ENCODE results near the gene MTA1.

Gene MTA1

DNA sequence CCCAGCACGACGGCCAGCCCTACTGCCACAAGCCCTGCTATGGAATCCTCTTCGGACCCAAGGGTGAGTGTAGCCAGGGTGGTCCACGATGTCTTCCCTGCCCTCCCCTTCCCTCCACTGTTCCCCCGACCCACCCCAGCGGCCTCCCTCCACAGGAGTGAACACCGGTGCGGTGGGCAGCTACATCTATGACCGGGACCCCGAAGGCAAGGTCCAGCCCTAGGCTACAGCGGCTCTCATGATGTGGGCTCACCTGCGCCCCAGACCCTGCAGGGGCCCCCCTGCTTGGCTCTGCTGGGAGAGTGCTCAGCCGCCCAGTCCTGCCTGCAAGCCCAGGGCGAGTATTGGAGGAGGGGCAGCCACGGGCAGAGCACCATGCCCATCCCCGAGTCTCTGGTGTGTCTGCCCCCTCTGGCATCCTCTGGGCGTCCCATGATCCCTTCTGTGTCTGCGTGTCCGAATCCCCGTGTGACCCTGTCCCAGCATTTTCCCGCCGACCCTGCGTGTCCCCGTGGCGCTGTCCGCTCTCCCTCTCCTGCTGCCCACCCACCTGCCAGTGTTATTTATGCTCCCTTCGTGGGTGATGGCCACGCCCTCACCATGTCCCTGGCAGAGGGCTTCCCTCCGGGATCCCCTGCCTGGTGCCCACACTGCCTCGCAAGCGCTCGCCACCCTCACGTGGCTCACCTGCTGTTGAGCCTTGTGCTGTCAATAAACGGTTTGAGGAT lies 60.0 kb downstream of the MTA1 start:
- DNase-seq (ENCODE audit: low spot score), result no peak
- CTCF ChIA-PET, result no interaction called here
- TF ChIP-seq, protein P1, sequence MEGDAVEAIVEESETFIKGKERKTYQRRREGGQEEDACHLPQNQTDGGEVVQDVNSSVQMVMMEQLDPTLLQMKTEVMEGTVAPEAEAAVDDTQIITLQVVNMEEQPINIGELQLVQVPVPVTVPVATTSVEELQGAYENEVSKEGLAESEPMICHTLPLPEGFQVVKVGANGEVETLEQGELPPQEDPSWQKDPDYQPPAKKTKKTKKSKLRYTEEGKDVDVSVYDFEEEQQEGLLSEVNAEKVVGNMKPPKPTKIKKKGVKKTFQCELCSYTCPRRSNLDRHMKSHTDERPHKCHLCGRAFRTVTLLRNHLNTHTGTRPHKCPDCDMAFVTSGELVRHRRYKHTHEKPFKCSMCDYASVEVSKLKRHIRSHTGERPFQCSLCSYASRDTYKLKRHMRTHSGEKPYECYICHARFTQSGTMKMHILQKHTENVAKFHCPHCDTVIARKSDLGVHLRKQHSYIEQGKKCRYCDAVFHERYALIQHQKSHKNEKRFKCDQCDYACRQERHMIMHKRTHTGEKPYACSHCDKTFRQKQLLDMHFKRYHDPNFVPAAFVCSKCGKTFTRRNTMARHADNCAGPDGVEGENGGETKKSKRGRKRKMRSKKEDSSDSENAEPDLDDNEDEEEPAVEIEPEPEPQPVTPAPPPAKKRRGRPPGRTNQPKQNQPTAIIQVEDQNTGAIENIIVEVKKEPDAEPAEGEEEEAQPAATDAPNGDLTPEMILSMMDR (conservative IDR thresholded peaks at IDR 0.05; ENCODE audit: low read depth), result no peak
- peak overlapping the region; percentile 100 for H3K27ac ChIP-seq
- POLR2A ChIA-PET (ENCODE audit: low non-redundant PET), result no interaction called here

DNA sequence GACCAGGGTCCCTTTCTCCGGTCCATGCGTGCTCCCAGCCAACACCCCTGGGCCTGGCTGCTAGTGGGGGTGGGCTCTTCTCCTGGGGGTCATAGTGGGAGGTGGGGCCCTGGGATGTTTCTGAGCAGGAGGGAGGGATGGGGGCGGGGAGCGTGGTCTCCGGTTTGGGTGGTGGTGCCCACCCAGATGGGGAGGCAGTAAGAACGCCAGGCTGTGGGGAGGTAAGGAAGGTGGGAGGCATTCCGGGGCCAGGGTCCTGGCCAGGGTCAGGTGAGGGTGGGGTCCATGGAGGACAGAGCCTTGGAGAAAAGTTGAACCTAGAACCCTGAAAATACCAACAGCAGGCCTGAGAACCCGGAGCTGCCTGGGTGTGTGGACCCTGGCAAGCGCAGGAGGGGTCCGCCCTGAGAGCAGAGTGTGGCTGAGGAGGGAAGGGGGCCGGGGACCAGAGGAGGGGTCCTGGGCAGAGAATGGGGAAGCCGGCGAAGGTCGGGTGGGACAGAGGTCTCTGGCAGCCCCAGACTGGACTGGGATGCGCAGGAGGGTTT lies 60.6 kb downstream of the MTA1 start:
- ChIA-PET POLR2A (ENCODE audit: low non-redundant PET) (interaction anchor here (0.5 to 0.9 kb wide), 2 partner anchors 12 to 512 kb away, joined by 3 read pairs; no protein-coding TSS in a partner anchor), CTCF (interaction anchor here (0.6 to 2.7 kb wide), 19 partner anchors 8 to 940 kb away, joined by 3 to 24 read pairs (median 4); partner anchors contain the start of gene TMEM121)
- no peak for DNase-seq (ENCODE audit: low spot score)
- peak overlapping the region; percentile 100 for H3K27ac ChIP-seq
- TF ChIP-seq, protein P1 (conservative IDR thresholded peaks at IDR 0.05; ENCODE audit: low read depth), result no peak

DNA sequence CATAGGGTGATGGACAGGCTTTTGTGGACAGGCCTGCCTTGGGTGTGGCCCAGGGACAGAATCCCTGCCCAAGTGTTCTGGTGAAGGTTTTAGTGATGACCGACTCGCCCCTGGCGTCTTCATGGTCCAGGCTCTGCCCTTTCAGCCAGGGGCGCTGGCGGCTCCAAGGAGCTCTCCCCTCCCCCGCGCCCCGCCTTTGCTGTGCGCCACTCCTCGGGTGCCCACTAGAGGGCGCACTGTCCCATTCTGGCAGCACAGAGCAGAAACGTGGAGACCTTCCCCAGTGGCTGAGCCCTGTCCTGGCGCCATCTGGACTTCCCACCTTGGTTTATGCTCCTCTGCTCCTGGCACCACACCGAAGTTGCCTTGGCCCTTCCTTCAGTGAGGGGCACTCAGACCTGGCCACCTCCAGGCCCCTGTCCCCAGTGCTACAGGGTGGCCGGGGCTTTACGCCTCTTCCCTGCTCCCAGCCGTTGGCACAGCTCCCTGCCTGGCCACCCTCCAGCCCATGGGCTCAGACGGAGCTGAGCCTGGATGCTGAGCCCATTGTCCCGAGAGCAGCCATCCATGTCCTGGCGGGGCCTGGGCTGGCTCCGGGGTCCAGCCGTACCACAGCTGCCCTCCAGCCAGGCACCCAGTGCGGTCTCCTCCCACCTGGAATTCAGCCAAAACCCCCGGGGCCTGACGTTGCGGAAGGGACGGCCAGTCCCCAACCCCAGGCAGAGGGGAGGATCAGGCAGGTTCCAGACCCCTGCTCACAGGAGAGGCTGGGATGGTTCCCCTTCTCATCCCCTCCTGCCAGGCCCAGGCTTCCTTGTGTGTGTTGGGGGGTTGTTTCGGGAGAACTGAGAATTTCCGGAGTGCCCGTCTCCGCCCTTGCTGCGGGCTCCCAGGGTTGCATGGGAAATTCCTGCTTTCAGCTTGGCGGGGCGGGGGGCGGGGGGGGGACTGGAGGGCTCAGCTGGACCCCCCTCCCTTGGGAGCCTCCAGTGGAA lies 61.5 kb downstream of the MTA1 start:
- peak overlapping the region; percentile 100 for H3K27ac ChIP-seq
- ChIA-PET POLR2A (ENCODE audit: low non-redundant PET) (interaction anchor here (0.5 to 0.9 kb wide), 2 partner anchors 13 to 513 kb away, joined by 3 read pairs; no protein-coding TSS in a partner anchor), CTCF (interaction anchor here (0.6 to 2.7 kb wide), 20 partner anchors 9 to 939 kb away, joined by 3 to 24 read pairs (median 4); partner anchors contain the start of gene TMEM121)
- DNase-seq (ENCODE audit: low spot score), result peak; percentile 77
- TF ChIP-seq, protein P1 (conservative IDR thresholded peaks at IDR 0.05; ENCODE audit: low read depth), result peak; percentile 96

DNA sequence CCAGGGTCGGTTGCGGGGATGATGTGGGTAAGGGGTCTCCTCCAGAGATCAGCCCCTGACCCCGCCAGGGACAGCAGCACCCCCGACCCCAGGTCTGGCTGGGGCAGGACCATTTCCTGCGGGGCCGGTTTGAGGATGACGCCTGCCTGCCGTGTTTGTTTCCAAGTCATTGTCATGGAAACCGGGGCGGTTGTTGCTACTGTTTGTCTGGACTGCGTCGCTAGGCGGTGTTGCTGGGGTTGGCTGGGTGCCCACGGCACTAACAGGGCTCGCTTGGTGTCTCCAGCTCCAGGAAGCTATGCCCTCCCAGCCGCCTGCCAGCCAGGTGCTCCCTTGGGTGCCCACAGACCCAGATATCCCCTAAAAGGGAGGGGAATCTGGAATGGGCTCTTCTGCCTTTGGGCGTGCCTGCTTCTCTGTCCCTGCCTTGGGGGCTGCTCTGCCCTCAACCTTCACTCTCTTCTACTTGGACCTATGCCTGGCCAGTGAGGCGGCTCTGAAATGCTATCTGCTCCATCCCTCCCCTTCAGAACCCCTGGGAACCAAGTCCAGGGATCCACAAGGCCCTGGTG lies 62.3 kb downstream of the MTA1 start:
- H3K27ac ChIP-seq, result peak overlapping the region; percentile 100
- TF ChIP-seq, protein P1 (conservative IDR thresholded peaks at IDR 0.05; ENCODE audit: low read depth), result no peak
- POLR2A ChIA-PET (ENCODE audit: low non-redundant PET), result no interaction called here
- peak; percentile 93 for DNase-seq (ENCODE audit: low spot score)
- CTCF ChIA-PET, result interaction anchor here (0.7 to 2.7 kb wide), 5 partner anchors 8 to 51 kb away, joined by 3 to 24 read pairs (median 10); no protein-coding TSS in a partner anchor

DNA sequence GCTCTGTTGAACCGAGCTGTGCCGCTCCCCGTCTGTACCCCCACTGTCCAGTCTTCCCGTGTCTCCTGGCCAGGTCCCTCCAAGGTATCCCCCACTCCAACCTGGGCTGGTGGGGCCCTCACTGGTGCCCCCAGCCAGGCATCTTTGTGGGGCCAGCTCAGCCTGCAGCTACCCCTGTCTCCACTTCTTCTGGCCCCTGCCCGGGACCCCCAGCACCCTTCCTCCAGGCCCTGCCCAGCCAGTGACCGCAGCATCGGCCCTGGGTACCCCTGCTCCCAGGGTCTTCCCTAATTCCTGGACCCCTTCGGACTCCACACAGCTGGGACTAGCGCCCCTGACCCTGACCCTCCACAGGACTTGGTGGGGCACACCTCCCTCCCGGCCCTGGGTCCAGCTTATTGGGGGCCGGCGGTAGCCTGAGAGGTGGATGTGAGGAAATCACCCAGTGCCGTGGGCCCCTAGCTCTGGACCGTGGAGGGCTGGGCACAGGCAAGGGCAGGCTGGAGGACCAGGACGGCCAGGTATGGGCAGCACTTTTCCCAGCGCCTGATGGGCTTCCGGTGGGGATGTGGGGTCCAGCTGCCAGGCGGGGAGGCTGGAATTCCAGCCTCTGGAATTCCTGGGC lies 63.0 kb downstream of the MTA1 start:
- H3K27ac ChIP-seq, result peak overlapping the region; percentile 100
- ChIA-PET CTCF (interaction anchor here (0.7 to 2.7 kb wide), 4 partner anchors 7 to 51 kb away, joined by 3 to 24 read pairs (median 3); no protein-coding TSS in a partner anchor), POLR2A (ENCODE audit: low non-redundant PET) (no interaction called here)
- TF ChIP-seq, protein P1 (conservative IDR thresholded peaks at IDR 0.05; ENCODE audit: low read depth), result no peak
- DNase-seq (ENCODE audit: low spot score), result no peak
